K562 (cell line): ENCODE results near the gene CSF2RB. TPM values are rescaled to one million over a fixed set of nuclear protein-coding genes. Genes with fewer than 3 reads are reported as not detected.

Experiments
- ATAC-seq: fragments of 200-7000 bp; cut with Tn5 transposase; 3 replicates; pipeline ENCODE4 v1.9.1; 2020; ENCODE audit warnings: moderate library complexity
- BruUV-seq: library from RNA; stranded (reverse); fragments of 400-500 nt; replicated peaks from 2 replicates; lab custom pipeline; 2021; lab: Mats Ljungman, UMichigan
- CTCF ChIA-PET: fragments of 300-600 bp; formaldehyde crosslinking; extraction: SDS; loops from one replicate; lab custom pipeline; 2021; ENCODE audit warnings: low intra/inter-chr PET ratio; lab: Yijun Ruan, JAX
- POLR2A ChIA-PET: fragments of 300-600, 350-650 bp; sonication (Branson Sonifier 250); formaldehyde crosslinking; extraction: SDS; loops from one replicate; lab custom pipeline; 2021; ENCODE audit warnings: antibody characterized with exemption, inconsistent platforms; lab: Yijun Ruan, JAX
- DNase-seq, 4 experiments: peaks; one replicate each; pipeline versions ENCODE4 v3.0.0 to v3.0.0-alpha.2; 2011 to 2018; ENCODE audit warnings: low spot score in 3 of 4, mixed read lengths in 3 of 4; ENCODE audit errors: extremely low read depth in 1 of 4
- FAIRE-seq: peaks from 2 replicates; lab custom pipeline; 2011; peaks lifted over from hg19 to GRCh38; lab: Jason Lieb, UNC
- H2AFZ ChIP-seq: 2 replicates; pipeline ENCODE4 v1.6.0; 2011; ENCODE audit warnings: low read depth, low read length, control low read depth, inconsistent platforms
- H3K27ac ChIP-seq: fragments of 200-600 bp; 3 replicates; pipeline ENCODE4 v1.8.0; 2011; ENCODE audit warnings: low read depth, mild to moderate bottlenecking, control low read depth, inconsistent platforms, low read length, moderate library complexity, mixed read lengths; ENCODE audit errors: extremely low read depth
- H3K27me3 ChIP-seq, 2 experiments: fragments of 300-600 bp in 1 of 2; 2 replicates in 1 of 2; 3 replicates in 1 of 2; pipeline versions ENCODE4 v1.6.0 to v1.8.0; 2011; ENCODE audit warnings: inconsistent platforms in 2 of 2, low read length in 2 of 2, mild to moderate bottlenecking in 1 of 2, mixed read lengths in 1 of 2, moderate library complexity in 1 of 2; ENCODE audit not compliant: control insufficient read depth in 2 of 2, insufficient read depth in 2 of 2
- H3K36me3 ChIP-seq: fragments of 300-600 bp; 3 replicates; pipeline ENCODE4 v1.8.0; 2011; ENCODE audit warnings: mild to moderate bottlenecking, low read length, inconsistent platforms; ENCODE audit not compliant: control insufficient read depth, insufficient read depth
- H3K4me1 ChIP-seq, 2 experiments: fragments of 200-600 bp in 1 of 2; replicated peaks in 1 of 2; 2 replicates in 1 of 2; 3 replicates in 1 of 2; pipeline versions ENCODE4 v1.5.1 to v1.8.0; 2011; ENCODE audit warnings: inconsistent platforms in 2 of 2, low read length in 2 of 2, mild to moderate bottlenecking in 1 of 2, mixed read lengths in 1 of 2, moderate library complexity in 1 of 2; ENCODE audit not compliant: control insufficient read depth in 2 of 2, insufficient read depth in 2 of 2
- H3K4me2 ChIP-seq: 2 replicates; pipeline ENCODE4 v1.6.1; 2011; ENCODE audit warnings: low read length, control low read depth, inconsistent platforms, mixed read lengths; ENCODE audit not compliant: insufficient read depth
- H3K4me3 ChIP-seq: fragments of 200-600 bp; sonication (generic), shearing (Covaris generic); 2 replicates; pipeline ENCODE4 v1.5.1; 2016; ENCODE audit warnings: control low read depth, inconsistent platforms
- H3K79me2 ChIP-seq: fragments of 200-600 bp; 3 replicates; pipeline ENCODE4 v1.8.0; 2011; ENCODE audit warnings: low read length, inconsistent platforms; ENCODE audit not compliant: control insufficient read depth, insufficient read depth
- H3K9ac ChIP-seq, 2 experiments: 2 replicates each; pipeline versions ENCODE4 v1.6.0 to v1.6.1; 2011; ENCODE audit warnings: low read depth in 2 of 2, low read length in 2 of 2, control low read depth in 1 of 2, inconsistent platforms in 1 of 2, mild to moderate bottlenecking in 1 of 2, mixed read lengths in 1 of 2; ENCODE audit not compliant: insufficient read depth in 1 of 2
- H3K9me1 ChIP-seq: one replicate; pipeline ENCODE4 v1.6.0; 2011; ENCODE audit warnings: inconsistent platforms, mild to moderate bottlenecking, low read length, moderate library complexity; ENCODE audit not compliant: control insufficient read depth, insufficient read depth
- H3K9me3 ChIP-seq: replicated peaks from 2 replicates; pipeline ENCODE4 v1.5.1; 2011; ENCODE audit warnings: low read depth, low read length, inconsistent platforms; ENCODE audit not compliant: control insufficient read depth, insufficient read depth
- H4K20me1 ChIP-seq: replicated peaks from 2 replicates; pipeline ENCODE4 v1.6.1; 2011; ENCODE audit warnings: low read length, inconsistent platforms, mixed read lengths; ENCODE audit not compliant: control insufficient read depth, insufficient read depth
- CEBPB ChIP-seq: fragments of 450-650 bp; IDR thresholded peaks from 2 replicates; pipeline ENCODE4 v1.6.1; 2016; ENCODE audit warnings: missing genetic modification characterization, missing compliant biosample characterization
- CEBPG ChIP-seq, 3 experiments: fragments of 200-800 bp in 1 of 3; sonication (Bioruptor generic) in 1 of 3; sonication (generic) in 1 of 3; formaldehyde crosslinking in 1 of 3; IDR thresholded peaks in 2 of 3; conservative IDR thresholded peaks in 1 of 3; 2 replicates each; pipeline versions ENCODE4 v1.6.1 to v1.8.0; 2016 to 2022; ENCODE audit warnings: missing compliant biosample characterization in 2 of 3, missing genetic modification characterization in 2 of 3, mild to moderate bottlenecking in 1 of 3, missing genetic modification reagents in 1 of 3
- HDAC6 ChIP-seq: IDR thresholded peaks from 2 replicates; pipeline ENCODE4 v1.6.1; 2012; ENCODE audit warnings: low read depth, mild to moderate bottlenecking, control low read depth, inconsistent platforms, low read length, moderate library complexity
- HLTF ChIP-seq: fragments of 450-650 bp; IDR thresholded peaks from 2 replicates; pipeline ENCODE4 v1.6.1; 2016
- KLF10 ChIP-seq: fragments of 250-450 bp; sonication (Bioruptor Pico); IDR thresholded peaks from 2 replicates; pipeline ENCODE4 v1.6.1; 2021; ENCODE audit warnings: matching md5 sums
- LCOR ChIP-seq: sonication (generic); formaldehyde crosslinking; IDR thresholded peaks from 2 replicates; pipeline ENCODE4 v1.8.0; 2022; ENCODE audit warnings: mild to moderate bottlenecking, missing genetic modification reagents
- NCOA2 ChIP-seq, 2 experiments: fragments of 450-650 bp; IDR thresholded peaks; 2 replicates each; pipeline ENCODE4 v1.6.1; 2018; ENCODE audit warnings: mild to moderate bottlenecking in 2 of 2, moderate library complexity in 1 of 2; ENCODE audit not compliant: partially characterized antibody in 2 of 2
- NR2F6 ChIP-seq: fragments of 450-650 bp; formaldehyde crosslinking; IDR thresholded peaks from 2 replicates; pipeline ENCODE4 v1.4.0; 2020; ENCODE audit warnings: mild to moderate bottlenecking
- RUNX1 ChIP-seq: sonication (generic); IDR thresholded peaks from 2 replicates; pipeline ENCODE4 v1.6.1; 2016; ENCODE audit warnings: antibody characterized with exemption, low read depth
- SIN3A ChIP-seq, 2 experiments: fragments of 150-350 bp in 1 of 2; IDR thresholded peaks; 2 replicates each; pipeline ENCODE4 v1.6.1; 2011 to 2016; ENCODE audit warnings: borderline replicate concordance in 2 of 2, low read depth in 2 of 2, low read length in 2 of 2, mild to moderate bottlenecking in 2 of 2, moderate library complexity in 2 of 2; ENCODE audit not compliant: control insufficient read depth in 1 of 2
- SMC3 ChIP-seq: conservative IDR thresholded peaks from 2 replicates; pipeline ENCODE4 v1.6.1; 2011; ENCODE audit warnings: low read depth, low read length, improper control_type of control experiment; ENCODE audit not compliant: insufficient read depth
- SNAPC5 ChIP-seq: fragments of 250-450 bp; sonication (Bioruptor Pico); IDR thresholded peaks from 2 replicates; pipeline ENCODE4 v1.8.0; 2021; ENCODE audit warnings: moderate library complexity, mild to moderate bottlenecking, inconsistent platforms
- ZNF282 ChIP-seq: sonication (generic); formaldehyde crosslinking; IDR thresholded peaks from 2 replicates; pipeline ENCODE4 v1.8.1; 2023; ENCODE audit warnings: missing genetic modification reagents
- WGBS: fragments of 100-300 bp; shearing (Covaris generic); methylation state at CpG from one replicate; pipeline ENCODE4 v1.1.6; 2016; ENCODE audit warnings: low coverage, mixed read lengths; ENCODE audit not compliant: insufficient coverage; ENCODE audit errors: missing lambda C conversion rate; 5-methylcytosine and 5-hydroxymethylcytosine counted together
- in situ Hi-C: fragments of 300-500 bp; cut with MboI; formaldehyde crosslinking; loops from 4 replicates; pipeline ENCODE4 v1.15.0; 2018; ENCODE audit warnings: inconsistent platforms, mixed read lengths
- intact Hi-C: fragments of 100-400 bp; cut with micrococcal nuclease; formaldehyde crosslinking; loops from 2 replicates; pipeline ENCODE4 v1.14.2; 2022
- polyA plus RNA-seq, 8 experiments: library from polyadenylated mRNA; depleted of rRNA in 4 of 8; stranded (reverse) in 5 of 8; unstranded in 3 of 8; fragments of >200 nt; fragmentation: Nextera tagmentation in 2 of 8; fragmentation: Illumina TruSeq in 1 of 8; extraction: Ambion mirVana in 2 of 8; extraction: Trizol in 1 of 8; gene quantifications; 2 replicates each; pipeline versions ENCODE4 v1.2.1 to v1.2.3, GENCODE V29; 2011 to 2014; ENCODE audit warnings: inconsistent platforms in 1 of 8, missing spikeins in 1 of 8
- total RNA-seq, 7 experiments: library from RNA; depleted of rRNA in 6 of 7; stranded (reverse); fragments of >200 nt in 6 of 7; fragmentation: Illumina TruSeq in 2 of 7; extraction: Trizol in 2 of 7; gene quantifications; 2 replicates each; pipeline versions ENCODE4 v1.2.1 to v1.2.3, GENCODE V29; 2011 to 2021; ENCODE audit warnings: low replicate concordance in 1 of 7
- TF ChIP-seq, protein P1 (sequence below): IDR thresholded peaks from 2 replicates; pipeline ENCODE4 v1.6.1; 2011; ENCODE audit warnings: borderline replicate concordance, low read depth, mild to moderate bottlenecking, moderate library complexity, low read length; ENCODE audit not compliant: insufficient read depth, poor library complexity, severe bottlenecking

Gene CSF2RB
- total and polyA plus RNA-seq, 9 of the 15 experiments (the other 6 are each of a cell fraction or from before 2014, with no cell fraction given), result 0.04 to 1.0 (median 0.36) TPM

DNA sequence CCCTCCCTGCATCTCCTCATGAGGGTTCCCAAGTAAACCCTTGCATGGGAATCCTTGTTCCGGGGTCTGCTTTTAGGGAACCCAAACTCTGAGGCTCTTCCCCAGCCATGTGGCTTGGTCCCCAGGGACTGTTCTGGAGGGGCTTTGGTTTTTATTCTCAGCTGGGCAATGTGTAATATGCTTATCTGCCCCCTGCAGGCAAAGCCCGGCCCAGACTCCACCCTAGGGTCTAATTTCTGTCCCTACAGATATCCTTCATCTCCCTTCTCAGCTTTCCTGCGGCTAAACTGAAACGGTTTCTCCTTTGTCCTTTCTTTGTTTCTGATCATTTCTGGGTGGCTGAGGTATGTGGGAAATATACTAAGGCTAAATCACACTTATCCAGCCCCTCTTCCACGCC is 68.7 kb downstream of the CSF2RB start (continued):
- TF ChIP-seq, protein P1, sequence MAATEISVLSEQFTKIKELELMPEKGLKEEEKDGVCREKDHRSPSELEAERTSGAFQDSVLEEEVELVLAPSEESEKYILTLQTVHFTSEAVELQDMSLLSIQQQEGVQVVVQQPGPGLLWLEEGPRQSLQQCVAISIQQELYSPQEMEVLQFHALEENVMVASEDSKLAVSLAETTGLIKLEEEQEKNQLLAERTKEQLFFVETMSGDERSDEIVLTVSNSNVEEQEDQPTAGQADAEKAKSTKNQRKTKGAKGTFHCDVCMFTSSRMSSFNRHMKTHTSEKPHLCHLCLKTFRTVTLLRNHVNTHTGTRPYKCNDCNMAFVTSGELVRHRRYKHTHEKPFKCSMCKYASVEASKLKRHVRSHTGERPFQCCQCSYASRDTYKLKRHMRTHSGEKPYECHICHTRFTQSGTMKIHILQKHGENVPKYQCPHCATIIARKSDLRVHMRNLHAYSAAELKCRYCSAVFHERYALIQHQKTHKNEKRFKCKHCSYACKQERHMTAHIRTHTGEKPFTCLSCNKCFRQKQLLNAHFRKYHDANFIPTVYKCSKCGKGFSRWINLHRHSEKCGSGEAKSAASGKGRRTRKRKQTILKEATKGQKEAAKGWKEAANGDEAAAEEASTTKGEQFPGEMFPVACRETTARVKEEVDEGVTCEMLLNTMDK, result peak; percentile 22
- TF ChIP-seq KLF10 (CRISPR knock-in tag), result no peak
- no peak for TF ChIP-seq ZNF282
- peak in 1 of 2 experiments; percentile 17 for TF ChIP-seq NCOA2 (IDR thresholded peaks at IDR 0.05; ENCODE audit: partially characterized antibody in 2 of 2)
- TF ChIP-seq RUNX1, result no peak

DNA sequence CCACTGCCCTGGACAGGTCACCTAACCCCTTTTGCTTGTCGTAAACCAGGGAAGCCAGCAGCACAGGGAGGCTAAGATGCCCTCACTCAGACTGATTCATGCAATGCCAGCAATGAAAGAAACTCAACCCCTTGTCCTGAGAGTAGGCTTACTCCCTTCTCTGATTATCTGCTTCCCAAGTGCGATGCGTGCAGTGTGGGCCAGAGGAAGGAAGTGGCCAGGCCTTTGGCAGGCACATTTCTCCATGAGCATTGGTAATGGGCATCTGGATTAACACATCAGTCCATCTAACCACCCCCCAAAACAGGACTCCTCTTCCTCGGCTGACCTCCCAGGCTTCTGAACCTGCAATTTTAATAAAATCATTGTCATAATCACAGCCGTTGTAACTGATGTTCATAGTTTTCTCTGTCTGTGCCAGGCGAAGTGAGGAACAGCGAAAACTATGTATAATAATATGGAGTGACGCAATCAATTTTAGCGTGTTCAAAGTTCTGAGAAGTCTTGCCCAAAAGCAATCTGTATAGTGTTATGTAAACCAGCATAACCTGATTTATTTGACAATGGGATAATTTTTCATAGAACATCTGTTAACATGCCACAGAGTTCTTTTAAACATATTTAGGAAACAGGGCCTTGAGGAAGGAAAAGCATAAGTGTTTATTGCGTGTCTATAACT is 71.9 kb downstream of the CSF2RB start:
- DNase-seq (no peak), FAIRE-seq (no peak), ATAC-seq (no peak)
- 71% methylated on average over 8 of the region's 10 CpGs for WGBS
- intact Hi-C loops (loop anchor here (5.0 kb wide), 1 partner anchor 57 kb away; no protein-coding TSS in a partner anchor), in situ Hi-C loops (no loop called here)
- Histone ChIP-seq H3K27ac (no peak overlapping the region), H3K27me3 (peaks cover 2 to 4% of the 10 kb centered on the region in 2 experiments; a peak in 3 of 5 replicates), H3K4me3 (no peak overlapping the region), H3K9me3 (peaks cover 14% of the 10 kb centered on the region), H4K20me1 (no peaks in the 10 kb centered on the region), H3K9ac (no peak overlapping the region), H2AFZ (no peak overlapping the region), H3K4me1 (peaks cover 21% of the 10 kb centered on the region in 2 experiments; a peak in 4 of 5 replicates), H3K79me2 (no peaks in the 10 kb centered on the region), H3K36me3 (no peaks in the 10 kb centered on the region; the same call in 2 of the 3 replicates), H3K4me2 (no peak overlapping the region), H3K9me1 (no peaks in the 10 kb centered on the region)
- BruUV-seq, result no TSS peak
- TF ChIP-seq SMC3 (no peak), SIN3A (IDR thresholded peaks at IDR 0.05; ENCODE audit: borderline replicate concordance in 2 of 2, control insufficient read depth in 1 of 2, low read depth in 2 of 2, low read length in 2 of 2) (no peak), HDAC6 (no peak), SNAPC5 (CRISPR knock-in tag) (no peak), NR2F6 (CRISPR knock-in tag) (no peak), CEBPG (CRISPR knock-in tag; IDR thresholded peaks at IDR 0.05) (no peak), CEBPG (tag; conservative IDR thresholded peaks at IDR 0.05 in 1 of 2, IDR thresholded peaks at IDR 0.05 in 1 of 2) (peak in 1 of 2 experiments; percentile 37; a peak in 2 of 4 replicates), LCOR (CRISPR knock-in tag) (no peak), CEBPB (tag) (peak; percentile 64), HLTF (no peak)
- POLR2A ChIA-PET, result no interaction called here
- CTCF ChIA-PET, result interaction anchor here (2.4 kb wide), 1 partner anchor 58 kb away, joined by 14 read pairs; no protein-coding TSS in a partner anchor
